ENCODE data around the gene CENPM. TPM values are rescaled to one million over a fixed set of nuclear protein-coding genes. Genes with fewer than 3 reads are reported as not detected.
"Not testable (repeated sequence)": the region's sequence is repeated elsewhere in the genome, so short reads cannot be mapped to it uniquely, and the experiment has no call there.

Gene CENPM
- total and polyA plus RNA-seq, 5 donors = 0.23 to 1.8 (median 1.4) TPM; not detected in 2

GRCh38 chr22:41964112-41964491 lies 17.1 kb upstream of the CENPM start:
- ATAC-seq = no peak
- Histone ChIP-seq H3K27ac (ENCODE audit: low read length) (no peak overlapping the region), H3K9me3 (ENCODE audit: control insufficient read depth, low read length) (no peaks in the 10 kb centered on the region), H3K27me3 (ENCODE audit: control insufficient read depth, insufficient read depth) (no peaks in the 10 kb centered on the region), H3K4me3 (ENCODE audit: low read length) (no peak overlapping the region), H3K4me1 (ENCODE audit: control insufficient read depth, insufficient read depth, low read length) (peaks cover 3% of the 10 kb centered on the region)
- no peak for DNase-seq
- intact Hi-C loops (cut with DNase I) = no loop called here
- WGBS = 62% methylated on average over 5 of the region's 5 CpGs

GRCh38 chr22:41963453-41964111 lies 16.6 kb upstream of the CENPM start:
- peaks cover 3% of the 10 kb centered on the region for H3K4me1 ChIP-seq (ENCODE audit: control insufficient read depth, insufficient read depth, low read length)
- 67% methylated on average over 9 of the region's 9 CpGs for WGBS
- DNase-seq = no peak
- H3K9me3 ChIP-seq (ENCODE audit: control insufficient read depth, low read length) = no peaks in the 10 kb centered on the region
- H3K27me3 ChIP-seq (ENCODE audit: control insufficient read depth, insufficient read depth) = no peaks in the 10 kb centered on the region
- H3K4me3 ChIP-seq (ENCODE audit: low read length) = no peak overlapping the region
- H3K27ac ChIP-seq (ENCODE audit: low read length) = no peak overlapping the region
- no peak for ATAC-seq
- intact Hi-C loops (cut with DNase I) = no loop called here

GRCh38 chr22:41957941-41958556 lies 11.1 kb upstream of the CENPM start:
- Histone ChIP-seq H3K4me1 (ENCODE audit: control insufficient read depth, insufficient read depth, low read length) (peaks cover 3% of the 10 kb centered on the region), H3K27me3 (ENCODE audit: control insufficient read depth, insufficient read depth) (no peaks in the 10 kb centered on the region), H3K4me3 (ENCODE audit: low read length) (no peak overlapping the region), H3K9me3 (ENCODE audit: control insufficient read depth, low read length) (no peaks in the 10 kb centered on the region), H3K27ac (ENCODE audit: low read length) (no peak overlapping the region)
- intact Hi-C loops (cut with DNase I) = no loop called here
- peak; percentile 12 to 25 for ATAC-seq
- no peak for DNase-seq
- WGBS = 52% methylated on average over 23 of the region's 23 CpGs

- intact Hi-C loops (cut with DNase I) = no loop called here
- DNase-seq (no peak), ATAC-seq (no peak)
- H3K27ac ChIP-seq (ENCODE audit: low read length) = no peak overlapping the region
- H3K27me3 ChIP-seq (ENCODE audit: control insufficient read depth, insufficient read depth) = no peaks in the 10 kb centered on the region
- H3K4me3 ChIP-seq (ENCODE audit: low read length) = no peak overlapping the region
- no peaks in the 10 kb centered on the region for H3K9me3 ChIP-seq (ENCODE audit: control insufficient read depth, low read length)
- no peaks in the 10 kb centered on the region for H3K4me1 ChIP-seq (ENCODE audit: control insufficient read depth, insufficient read depth, low read length)
- WGBS = 85% methylated on average over 2 of the region's 2 CpGs
These were observed 5.8 kb upstream of the CENPM start for GRCh38 chr22:41952713-41953112.

- intact Hi-C loops (cut with DNase I) = no loop called here
These were observed 5.0 kb upstream of the CENPM start, which contains the start of gene SMIM45 for GRCh38 chr22:41951898-41952474. TSS of gene SMIM45 (plus strand) at chr22:41952150.

GRCh38 chr22:41949297-41949965 lies 2.5 kb upstream of the CENPM start:
- intact Hi-C loops (cut with DNase I) = no loop called here
- WGBS = 86% methylated on average over 7 of the region's 7 CpGs

More at GRCh38 chr22:41951898-41952474, 5.0 kb upstream of the CENPM start, which contains the start of gene SMIM45:
- DNase-seq (no peak), ATAC-seq (peak; percentile 16 to 19)
- 39% methylated on average over 16 of the region's 16 CpGs for WGBS
- no peak within 1 kb of the TSS for H3K4me3 ChIP-seq (ENCODE audit: low read length)
- no peaks in the 10 kb centered on the region for H3K4me1 ChIP-seq (ENCODE audit: control insufficient read depth, insufficient read depth, low read length)
- H3K9me3 ChIP-seq (ENCODE audit: control insufficient read depth, low read length) = no peaks in the 10 kb centered on the region
- no peaks in the 10 kb centered on the region for H3K27me3 ChIP-seq (ENCODE audit: control insufficient read depth, insufficient read depth)
- H3K27ac ChIP-seq (ENCODE audit: low read length) = no peak within 1 kb of the TSS

GRCh38 chr22:41948928-41949296 lies 2.0 kb upstream of the CENPM start:
- H3K9me3 ChIP-seq (ENCODE audit: control insufficient read depth, low read length); H3K4me3 ChIP-seq (ENCODE audit: low read length); H3K27me3 ChIP-seq (ENCODE audit: control insufficient read depth, insufficient read depth); ATAC-seq; DNase-seq; H3K27ac ChIP-seq (ENCODE audit: low read length); intact Hi-C loops (cut with DNase I); H3K4me1 ChIP-seq (ENCODE audit: control insufficient read depth, insufficient read depth, low read length): not testable (repeated sequence)
- 84% methylated on average over 8 of the region's 8 CpGs for WGBS

More at GRCh38 chr22:41949297-41949965, 2.5 kb upstream of the CENPM start:
- Histone ChIP-seq H3K27ac (ENCODE audit: low read length) (no peak overlapping the region), H3K4me1 (ENCODE audit: control insufficient read depth, insufficient read depth, low read length) (no peaks in the 10 kb centered on the region), H3K4me3 (ENCODE audit: low read length) (no peak overlapping the region), H3K27me3 (ENCODE audit: control insufficient read depth, insufficient read depth) (no peaks in the 10 kb centered on the region), H3K9me3 (ENCODE audit: control insufficient read depth, low read length) (no peaks in the 10 kb centered on the region)
- ATAC-seq (no peak), DNase-seq (no peak)

GRCh38 chr22:41948142-41948541 lies 1.2 kb upstream of the CENPM start:
- intact Hi-C loops (cut with DNase I) = no loop called here
- DNase-seq (no peak), ATAC-seq (no peak)
- H3K27me3 ChIP-seq (ENCODE audit: control insufficient read depth, insufficient read depth) = no peaks in the 10 kb centered on the region
- 90% methylated on average over 2 of the region's 2 CpGs for WGBS
- H3K4me1 ChIP-seq (ENCODE audit: control insufficient read depth, insufficient read depth, low read length) = no peaks in the 10 kb centered on the region
- no peak overlapping the region for H3K4me3 ChIP-seq (ENCODE audit: low read length)
- no peak overlapping the region for H3K27ac ChIP-seq (ENCODE audit: low read length)
- H3K9me3 ChIP-seq (ENCODE audit: control insufficient read depth, low read length) = no peaks in the 10 kb centered on the region

- no peak overlapping the region for H3K4me3 ChIP-seq (ENCODE audit: low read length)
- no peak for ATAC-seq
- 73% methylated on average over 21 of the region's 21 CpGs for WGBS
- intact Hi-C loops (cut with DNase I) = no loop called here
- no peaks in the 10 kb centered on the region for H3K9me3 ChIP-seq (ENCODE audit: control insufficient read depth, low read length)
- DNase-seq = no peak
- no peaks in the 10 kb centered on the region for H3K27me3 ChIP-seq (ENCODE audit: control insufficient read depth, insufficient read depth)
- no peak overlapping the region for H3K27ac ChIP-seq (ENCODE audit: low read length)
- no peaks in the 10 kb centered on the region for H3K4me1 ChIP-seq (ENCODE audit: control insufficient read depth, insufficient read depth, low read length)
These were observed 600 bp upstream of the CENPM start for GRCh38 chr22:41947424-41948080.

- 60% methylated on average over 9 of the region's 9 CpGs for WGBS
These were observed 3.2 kb downstream of the CENPM start for GRCh38 chr22:41943661-41944209.

More at GRCh38 chr22:41943661-41944209, 3.2 kb downstream of the CENPM start:
- no peaks in the 10 kb centered on the region for H3K27me3 ChIP-seq (ENCODE audit: control insufficient read depth, insufficient read depth)
- no peaks in the 10 kb centered on the region for H3K9me3 ChIP-seq (ENCODE audit: control insufficient read depth, low read length)
- DNase-seq (no peak), ATAC-seq (no peak)
- no peak overlapping the region for H3K4me3 ChIP-seq (ENCODE audit: low read length)
- no peak overlapping the region for H3K27ac ChIP-seq (ENCODE audit: low read length)
- peaks cover 2% of the 10 kb centered on the region for H3K4me1 ChIP-seq (ENCODE audit: control insufficient read depth, insufficient read depth, low read length)
- intact Hi-C loops (cut with DNase I) = loop anchor here (2.0 to 5.0 kb wide), 4 partner anchors 121 to 247 kb away; partner anchors contain the start of gene MEI1 (in 1 of the 4)

Data from right cardiac atrium (tissue), 5 donors.